Naive thymus-derived CD4-positive, alpha-beta T cell (primary cell): ENCODE data around the gene CIB2. TPM values are rescaled to one million over a fixed set of nuclear protein-coding genes. Genes with fewer than 3 reads are reported as not detected.
A peak's percentile ranks its signal among the peaks of the same experiment; 100 is the strongest.

Source experiments
- ATAC-seq: fragments of 150-1000 bp; cut with Tn5 transposase; 2 replicates; pipeline ENCODE4 v1.10.0; 2021; ENCODE audit warnings: mild to moderate bottlenecking, moderate library complexity
- CTCF ChIA-PET: fragments of 350-600 bp; sonication (Branson Sonifier 250); formaldehyde crosslinking; loops from one replicate; lab custom pipeline; 2021; ENCODE audit warnings: antibody characterized with exemption; lab: Charles Lee
- POLR2A ChIA-PET: fragments of 350-600 bp; sonication (Branson Sonifier 250); formaldehyde crosslinking; loops from one replicate; lab custom pipeline; 2021; ENCODE audit warnings: antibody characterized with exemption, inconsistent platforms; lab: Charles Lee
- DNase-seq, 9 donors: peaks; one replicate each; pipeline versions ENCODE4 v3.0.0 to v3.0.0-alpha.2; 2020 to 2022; ENCODE audit warnings: mixed read lengths in 1 of 9
- H3K27ac ChIP-seq: one replicate; pipeline ENCODE4 v1.7.0; 2013; ENCODE audit warnings: mild to moderate bottlenecking, low read depth, low read length, moderate library complexity
- H3K27me3 ChIP-seq, 2 donors: one replicate each; pipeline ENCODE4 v1.7.0; 2013; ENCODE audit warnings: low read length in 2 of 2, mild to moderate bottlenecking in 2 of 2, moderate library complexity in 2 of 2; ENCODE audit not compliant: control insufficient read depth in 2 of 2, insufficient read depth in 2 of 2
- H3K36me3 ChIP-seq, 3 experiments: 1 replicate in 2 of 3; 2 replicates in 1 of 3; pipeline ENCODE4 v1.7.0; 2013; ENCODE audit warnings: low read length in 3 of 3, mild to moderate bottlenecking in 3 of 3, moderate library complexity in 1 of 3; ENCODE audit not compliant: insufficient read depth in 3 of 3, control insufficient read depth in 2 of 3
- H3K4me1 ChIP-seq, 2 donors: one replicate each; pipeline ENCODE4 v1.7.0; 2013; ENCODE audit warnings: low read length in 2 of 2, mild to moderate bottlenecking in 2 of 2, moderate library complexity in 1 of 2; ENCODE audit not compliant: control insufficient read depth in 2 of 2, insufficient read depth in 2 of 2
- H3K4me3 ChIP-seq: 2 replicates; pipeline ENCODE4 v1.7.0; 2013; ENCODE audit warnings: mild to moderate bottlenecking, low read length
- H3K9me3 ChIP-seq, 3 experiments: 1 replicate in 2 of 3; 2 replicates in 1 of 3; pipeline ENCODE4 v1.7.0; 2013; ENCODE audit warnings: low read length in 3 of 3; ENCODE audit not compliant: control insufficient read depth in 2 of 3
- H3K27ac Mint-ChIP-seq, 9 donors: one replicate each; pipeline ENCODE4 v1.8.0; 2020 to 2022; ENCODE audit warnings: mixed read lengths in 9 of 9, mild to moderate bottlenecking in 8 of 9, moderate library complexity in 5 of 9, inconsistent platforms in 2 of 9
- H3K27me3 Mint-ChIP-seq, 5 donors: one replicate each; pipeline ENCODE4 v1.8.0; 2021 to 2022; ENCODE audit warnings: mixed read lengths in 5 of 5, mild to moderate bottlenecking in 1 of 5
- H3K36me3 Mint-ChIP-seq, 5 donors: one replicate each; pipeline ENCODE4 v1.8.0; 2020 to 2022; ENCODE audit warnings: mixed read lengths in 5 of 5, mild to moderate bottlenecking in 3 of 5, inconsistent platforms in 1 of 5
- H3K4me1 Mint-ChIP-seq, 7 donors: one replicate each; pipeline ENCODE4 v1.8.0; 2020 to 2022; ENCODE audit warnings: mixed read lengths in 7 of 7, mild to moderate bottlenecking in 3 of 7, inconsistent platforms in 1 of 7
- H3K4me3 Mint-ChIP-seq, 10 donors: one replicate each; pipeline ENCODE4 v1.8.0; 2020 to 2022; ENCODE audit warnings: mild to moderate bottlenecking in 10 of 10, mixed read lengths in 10 of 10, moderate library complexity in 6 of 10, inconsistent platforms in 2 of 10
- H3K9me3 Mint-ChIP-seq, 11 donors: one replicate each; pipeline ENCODE4 v1.8.0; 2020 to 2022; ENCODE audit warnings: mixed read lengths in 11 of 11, mild to moderate bottlenecking in 4 of 11, inconsistent platforms in 1 of 11, moderate library complexity in 1 of 11
- intact Hi-C, 2 donors: fragments of 100-400 bp; cut with micrococcal nuclease; formaldehyde crosslinking; loops; one replicate each; pipeline ENCODE4 v1.15.1; 2023
- polyA plus RNA-seq, 2 donors: library from polyadenylated mRNA; unstranded; fragments of 300-500 nt; fragmentation: Illumina TruSeq; gene quantifications; one replicate each; pipeline ENCODE4 v1.2.3, GENCODE V29; 2021
- total RNA-seq, 6 experiments: library from RNA in 5 of 6; stranded (reverse) in 5 of 6; gene quantifications; 1 replicate in 5 of 6; 2 replicates in 1 of 6; pipeline ENCODE4 v1.2.3 and lab custom pipeline; 2021 to 2026

CIB2 gene
- total and polyA plus RNA-seq, 7 experiments from 2014 or later: 1.0 to 2.1 (median 1.8) TPM

- ChIA-PET CTCF (interaction anchor here (0.6 to 8.0 kb wide), 35 partner anchors 8 to 601 kb away, joined by 3 to 101 read pairs (median 4); no protein-coding TSS in a partner anchor), POLR2A (interaction anchor here (1.1 to 2.3 kb wide), 4 partner anchors 58 to 149 kb away, joined by 3 to 9 read pairs (median 6); no protein-coding TSS in a partner anchor)
- peak overlapping the region in 6 of 9 donors; percentile 14 to 69 (median 52) for H3K27ac Mint-ChIP-seq
- Histone ChIP-seq H3K9me3 (no peaks in the 10 kb centered on the region), H3K27ac (no peak overlapping the region), H3K36me3 (no peaks in the 10 kb centered on the region), H3K27me3 (no peaks in the 10 kb centered on the region), H3K4me3 (no peak overlapping the region), H3K4me1 (peaks cover 18 to 32% of the 10 kb centered on the region in 2 donors)
- peak overlapping the region in 1 of 10 donors; percentile 40 for H3K4me3 Mint-ChIP-seq
- no peaks in the 10 kb centered on the region for H3K27me3 Mint-ChIP-seq
- ATAC-seq (peak; percentile 91), DNase-seq (peak; percentile 73 to 86 (median 82))
- intact Hi-C loops: loop anchor here (1.0 to 2.0 kb wide), 9 partner anchors 31 to 198 kb away; partner anchors contain the start of gene TBC1D2B (in 1 of the 2)
- no peaks in the 10 kb centered on the region for H3K36me3 Mint-ChIP-seq
- peaks cover 25 to 57% (median 28%) of the 10 kb centered on the region in 7 donors for H3K4me1 Mint-ChIP-seq
- H3K9me3 Mint-ChIP-seq: no peaks in the 10 kb centered on the region
Measured at GRCh38 chr15:78108300-78109084, 22.8 kb downstream of the CIB2 start.

- Mint-ChIP-seq H3K27me3 (no peaks in the 10 kb centered on the region), H3K9me3 (no peaks in the 10 kb centered on the region), H3K4me3 (no peak overlapping the region), H3K27ac (peak overlapping the region in 3 of 9 donors; percentile 2 to 31 (median 24)), H3K36me3 (no peaks in the 10 kb centered on the region), H3K4me1 (peaks cover 29 to 60% (median 35%) of the 10 kb centered on the region in 7 donors)
- Histone ChIP-seq H3K36me3 (no peaks in the 10 kb centered on the region), H3K4me3 (no peak overlapping the region), H3K9me3 (no peaks in the 10 kb centered on the region), H3K4me1 (peaks cover 29 to 42% of the 10 kb centered on the region in 2 donors), H3K27ac (no peak overlapping the region), H3K27me3 (no peaks in the 10 kb centered on the region)
- ChIA-PET POLR2A (interaction anchor here (2.2 kb wide), 1 partner anchor 57 kb away, joined by 6 read pairs; no protein-coding TSS in a partner anchor), CTCF (interaction anchor here (0.7 to 8.0 kb wide), 19 partner anchors 30 to 150 kb away, joined by 3 to 101 read pairs (median 6); no protein-coding TSS in a partner anchor)
- DNase-seq (no peak), ATAC-seq (no peak)
- intact Hi-C loops: no loop called here
Measured at GRCh38 chr15:78107471-78107870, 23.8 kb downstream of the CIB2 start.

DNA sequence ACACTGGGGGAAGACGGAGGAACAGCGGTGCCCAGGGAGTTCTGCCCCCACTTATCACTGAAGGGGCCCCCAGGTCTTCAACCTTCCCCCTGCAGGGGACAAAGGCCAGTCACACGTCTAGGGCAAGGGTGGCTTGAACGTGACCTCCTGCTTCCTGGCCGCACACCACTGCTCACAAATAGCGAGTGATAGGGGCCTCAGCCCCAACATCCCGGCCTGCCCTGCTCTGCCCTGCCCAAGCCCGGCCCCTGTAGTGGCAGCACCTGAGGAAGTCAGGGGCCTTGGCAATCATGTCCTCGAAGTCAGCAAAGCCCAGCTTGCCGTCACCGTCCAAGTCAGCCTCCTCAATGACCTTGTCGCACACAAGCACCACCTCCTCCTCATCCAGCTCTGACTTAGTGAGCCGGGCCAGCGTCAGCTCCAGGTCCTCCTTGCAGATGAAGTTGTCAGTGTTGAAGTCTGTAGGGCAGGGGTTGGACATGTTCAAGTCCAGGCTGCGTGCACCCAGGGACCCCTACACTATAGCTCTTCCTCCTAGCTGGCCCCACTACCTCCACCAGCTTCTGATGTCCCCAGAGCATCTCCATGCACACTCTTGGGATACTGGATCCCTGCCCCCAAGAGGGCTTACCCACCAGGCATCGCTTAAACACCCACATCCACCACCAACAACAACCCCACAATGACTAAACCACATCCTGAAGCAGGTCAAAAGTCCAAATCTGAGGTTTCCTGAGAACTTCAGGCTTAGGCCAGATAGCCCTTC is 25.6 kb downstream of the CIB2 start:
- no peaks in the 10 kb centered on the region for H3K27me3 ChIP-seq
- intact Hi-C loops: no loop called here
- Mint-ChIP-seq H3K27me3 (no peaks in the 10 kb centered on the region), H3K36me3 (no peaks in the 10 kb centered on the region), H3K4me1 (peaks cover 29 to 74% (median 35%) of the 10 kb centered on the region in 7 donors), H3K9me3 (no peaks in the 10 kb centered on the region), H3K4me3 (peak overlapping the region in 2 of 10 donors; percentile 68 to 70), H3K27ac (peak overlapping the region in 8 of 9 donors; percentile 28 to 94 (median 78))
- CTCF ChIA-PET: interaction anchor here (0.9 to 4.1 kb wide), 4 partner anchors 32 to 146 kb away, joined by 3 to 32 read pairs (median 11); no protein-coding TSS in a partner anchor
- DNase-seq: no peak
- no peaks in the 10 kb centered on the region for H3K9me3 ChIP-seq
- no peaks in the 10 kb centered on the region for H3K36me3 ChIP-seq
- ATAC-seq: no peak
- POLR2A ChIA-PET: interaction anchor here (0.9 kb wide), 1 partner anchor 14 kb away, joined by 4 read pairs; no protein-coding TSS in a partner anchor
- H3K27ac ChIP-seq: no peak overlapping the region
- peaks cover 33 to 45% of the 10 kb centered on the region in 2 donors for H3K4me1 ChIP-seq
- no peak overlapping the region for H3K4me3 ChIP-seq

- no peak for DNase-seq
- H3K27me3 Mint-ChIP-seq: no peaks in the 10 kb centered on the region
- Histone ChIP-seq H3K27me3 (no peaks in the 10 kb centered on the region), H3K4me1 (peaks cover 33 to 45% of the 10 kb centered on the region in 2 donors), H3K9me3 (no peaks in the 10 kb centered on the region), H3K36me3 (no peaks in the 10 kb centered on the region), H3K4me3 (no peak overlapping the region), H3K27ac (no peak overlapping the region)
- intact Hi-C loops: loop anchor here in 1 of 2 donors (5.0 kb wide), 1 partner anchor 38 kb away; no protein-coding TSS in a partner anchor
- CTCF ChIA-PET: no interaction called here
- H3K4me1 Mint-ChIP-seq: peaks cover 29 to 74% (median 35%) of the 10 kb centered on the region in 7 donors
- H3K4me3 Mint-ChIP-seq: peak overlapping the region in 3 of 10 donors; percentile 33 to 70 (median 68)
- POLR2A ChIA-PET: interaction anchor here (0.9 kb wide), 1 partner anchor 13 kb away, joined by 4 read pairs; no protein-coding TSS in a partner anchor
- peak overlapping the region; percentile 13 to 94 (median 80) for H3K27ac Mint-ChIP-seq
- no peaks in the 10 kb centered on the region for H3K36me3 Mint-ChIP-seq
- no peaks in the 10 kb centered on the region for H3K9me3 Mint-ChIP-seq
- no peak for ATAC-seq
Measured at GRCh38 chr15:78104566-78105475, 26.4 kb downstream of the CIB2 start.

DNA sequence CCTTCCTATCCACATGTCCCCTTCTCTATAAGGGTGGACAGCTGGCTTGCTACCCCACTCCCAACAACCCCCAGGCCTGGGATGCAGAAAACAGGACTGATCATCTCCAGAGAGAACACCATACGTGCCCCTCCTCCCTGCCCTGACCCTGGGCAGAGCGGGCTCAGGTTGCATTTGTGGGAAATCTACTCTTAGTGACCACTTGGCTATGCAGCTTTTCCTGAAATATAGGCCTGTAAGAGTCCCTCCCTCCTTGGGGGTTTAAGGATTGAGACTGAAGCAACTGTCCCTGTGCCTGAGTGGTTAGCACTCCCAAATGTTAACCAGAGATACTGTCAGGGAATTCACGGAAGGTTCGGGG is 27.1 kb downstream of the CIB2 start:
- Mint-ChIP-seq H3K27me3 (no peaks in the 10 kb centered on the region), H3K27ac (peak overlapping the region; percentile 13 to 94 (median 80)), H3K4me1 (peaks cover 29 to 74% (median 35%) of the 10 kb centered on the region in 7 donors), H3K9me3 (no peaks in the 10 kb centered on the region), H3K36me3 (no peaks in the 10 kb centered on the region), H3K4me3 (peak overlapping the region in 8 of 10 donors; percentile 12 to 70 (median 37))
- Histone ChIP-seq H3K4me3 (no peak overlapping the region), H3K27me3 (no peaks in the 10 kb centered on the region), H3K9me3 (no peaks in the 10 kb centered on the region), H3K27ac (peak overlapping the region; percentile 52), H3K4me1 (peaks cover 33 to 45% of the 10 kb centered on the region in 2 donors), H3K36me3 (no peaks in the 10 kb centered on the region)
- ChIA-PET CTCF (interaction anchor here (1.8 kb wide), 1 partner anchor 138 kb away, joined by 5 read pairs; no protein-coding TSS in a partner anchor), POLR2A (interaction anchor here (0.6 to 0.7 kb wide), 2 partner anchors 9 to 69 kb away, joined by 3 read pairs; no protein-coding TSS in a partner anchor)
- no peak for DNase-seq
- ATAC-seq: peak; percentile 1
- intact Hi-C loops: loop anchor here in 1 of 2 donors (5.0 kb wide), 1 partner anchor 37 kb away; no protein-coding TSS in a partner anchor
